HG02970 (cell line): ENCODE measurements around the gene GRK5.

Experiments
- ATAC-seq: cut with Tn5 transposase; IDR thresholded peaks from one replicate; pipeline ENCODE4 v1.9.1; 2021; ENCODE audit warnings: mild to moderate bottlenecking, moderate library complexity, moderate number of reproducible peaks; ENCODE audit not compliant: unreplicated experiment, low FRiP score

The GRK5 gene

DNA sequence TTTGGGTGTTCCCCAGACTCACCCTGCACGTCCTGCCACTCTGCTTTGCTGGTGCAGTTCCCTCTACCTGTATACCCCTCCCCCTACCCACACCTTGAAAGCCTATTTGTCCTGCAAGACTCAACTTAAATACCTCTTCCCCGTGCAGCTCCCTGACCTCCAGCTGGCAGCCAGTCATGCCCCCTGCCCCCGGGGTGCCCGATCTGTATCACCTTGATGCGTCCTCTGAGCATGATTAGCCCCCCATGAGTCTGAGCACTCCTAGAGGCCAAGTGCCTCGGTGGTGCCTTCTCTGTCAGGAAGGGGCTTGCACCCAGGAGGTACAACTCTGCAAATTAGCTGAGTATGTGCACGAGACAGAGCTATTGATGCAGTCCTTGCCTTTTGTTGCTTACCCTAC lies 240.1 kb downstream of the GRK5 start:
- ATAC-seq = no peak

DNA sequence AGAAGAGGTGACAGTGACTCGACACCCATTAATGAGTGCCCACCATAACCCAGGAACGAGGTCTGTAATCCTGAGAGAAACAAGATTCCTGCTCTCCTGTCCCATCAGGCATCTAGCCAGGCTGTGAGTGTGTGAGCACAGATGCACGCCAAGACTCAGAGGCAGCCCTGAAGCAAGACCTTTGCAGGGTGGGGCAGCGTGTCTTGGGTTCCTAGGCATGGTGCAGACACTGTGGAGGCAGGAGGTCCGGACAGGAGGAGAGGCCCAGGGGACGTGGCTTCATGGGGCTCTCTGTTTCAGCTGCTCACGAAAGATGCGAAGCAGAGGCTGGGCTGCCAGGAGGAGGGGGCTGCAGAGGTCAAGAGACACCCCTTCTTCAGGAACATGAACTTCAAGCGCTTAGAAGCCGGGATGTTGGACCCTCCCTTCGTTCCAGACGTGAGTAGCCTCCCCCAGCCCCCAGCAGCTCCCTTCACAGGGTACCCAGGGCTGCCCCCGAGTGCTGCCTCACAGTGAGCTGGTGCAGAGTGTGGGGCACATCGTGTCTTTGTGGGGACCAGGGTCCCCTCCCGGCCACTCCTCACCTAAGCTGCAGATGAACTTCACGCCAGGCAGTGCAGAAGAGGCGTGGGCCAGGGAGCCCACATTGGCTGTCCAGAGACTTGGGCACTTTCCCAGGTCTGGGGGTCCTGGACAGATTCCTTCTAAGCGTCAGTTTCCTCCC lies 240.6 kb downstream of the GRK5 start:
- ATAC-seq = no peak

- ATAC-seq = no peak
Measured at GRCh38 chr10:119448628-119449584, 241.5 kb downstream of the GRK5 start.

- ATAC-seq = no peak
Measured at GRCh38 chr10:119449760-119450461, 242.5 kb downstream of the GRK5 start.

DNA sequence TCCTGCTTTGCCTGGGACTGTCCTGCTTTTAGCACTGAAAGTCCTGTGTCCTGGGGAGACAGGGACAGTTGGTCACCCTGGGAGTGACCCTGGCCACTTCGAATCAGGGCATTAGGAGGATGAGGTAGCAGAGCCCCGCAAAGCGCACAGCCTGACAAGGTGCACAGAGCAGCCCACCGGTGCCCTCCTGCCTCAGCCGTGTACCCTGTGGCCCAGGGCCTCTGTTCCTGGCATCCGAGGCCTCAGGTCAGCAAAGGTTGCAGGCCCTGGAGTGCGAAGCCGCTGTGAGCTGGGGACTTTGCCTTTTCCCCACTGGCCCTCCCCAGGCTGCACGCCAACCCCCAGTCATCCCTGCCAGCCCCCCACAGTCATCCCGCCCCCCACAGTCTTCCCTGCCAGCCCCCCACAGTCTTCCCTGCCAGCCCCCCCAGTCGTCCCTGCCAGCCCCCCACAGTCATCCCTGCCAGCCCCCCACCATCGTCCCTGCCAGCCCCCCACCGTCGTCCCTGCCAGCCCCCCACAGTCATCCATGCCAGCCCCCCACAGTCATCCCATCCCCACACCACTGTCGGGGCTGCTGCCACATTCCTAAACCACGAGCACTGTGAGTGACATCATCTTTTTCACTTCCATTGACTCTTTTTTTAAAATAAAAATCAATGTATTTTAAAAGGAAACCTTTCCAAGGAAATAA lies 243.4 kb downstream of the GRK5 start:
- no peak for ATAC-seq

DNA sequence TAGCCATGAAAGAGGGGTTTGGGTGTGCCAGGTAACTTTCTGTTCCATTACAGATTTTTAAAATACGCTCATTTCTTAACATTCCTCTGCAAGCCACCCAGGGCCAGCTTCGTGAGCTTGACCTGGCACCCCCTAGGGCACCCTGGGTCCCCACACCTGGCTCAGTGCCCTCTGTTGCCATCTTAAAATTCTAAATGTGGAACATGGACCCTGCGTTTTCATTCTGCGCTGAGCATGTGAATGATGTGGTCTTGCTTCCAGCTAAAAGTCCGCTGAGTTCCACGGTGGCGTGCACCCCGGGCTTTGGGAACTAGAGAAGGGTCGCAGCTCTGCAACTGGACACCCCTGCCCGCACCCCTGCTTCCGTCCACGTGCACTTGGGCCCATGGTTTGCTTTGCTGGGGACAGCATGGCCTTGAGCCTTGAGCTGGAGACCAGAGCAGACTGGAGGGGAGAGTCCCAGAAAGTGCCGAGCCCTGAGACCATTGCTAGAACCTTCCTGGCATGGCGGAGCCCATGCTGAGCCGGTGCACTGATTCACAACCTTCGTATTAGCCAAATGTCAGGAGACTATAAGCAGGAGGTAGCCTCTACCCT lies 244.0 kb downstream of the GRK5 start:
- ATAC-seq = no peak

DNA sequence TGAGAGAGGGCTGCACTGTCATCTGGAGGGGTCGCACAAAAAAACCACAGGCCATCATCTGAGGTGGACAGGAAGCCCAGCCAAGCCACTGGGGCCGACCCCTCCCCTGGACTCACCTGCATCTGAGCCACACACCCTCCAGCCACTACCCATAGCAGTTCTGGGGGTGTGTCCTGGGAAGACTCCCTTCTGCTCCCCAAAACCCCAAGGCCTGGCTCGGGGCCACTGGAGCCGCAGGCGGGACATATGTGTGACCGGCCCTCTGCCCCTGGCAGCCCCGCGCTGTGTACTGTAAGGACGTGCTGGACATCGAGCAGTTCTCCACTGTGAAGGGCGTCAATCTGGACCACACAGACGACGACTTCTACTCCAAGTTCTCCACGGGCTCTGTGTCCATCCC lies 245.0 kb downstream of the GRK5 start:
- ATAC-seq = no peak

DNA sequence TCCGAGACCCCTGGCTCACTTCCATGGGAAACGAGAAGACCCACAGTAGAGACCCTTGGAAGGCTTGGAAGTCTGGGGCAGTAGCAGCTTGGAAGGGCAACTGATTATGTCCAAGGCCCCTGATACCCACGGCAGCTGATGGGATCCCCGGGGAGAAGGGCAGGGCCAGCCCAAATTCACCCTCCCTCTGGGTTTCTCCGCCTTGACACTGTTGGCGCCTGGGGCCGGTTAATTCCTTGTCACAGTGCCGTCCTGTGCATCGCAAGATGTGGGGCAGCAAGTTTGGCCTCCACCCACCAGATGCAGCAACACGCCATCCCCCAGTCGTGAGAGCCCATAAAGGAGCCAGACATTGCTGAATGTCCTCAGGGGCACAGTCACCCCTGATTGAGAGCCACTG lies 245.9 kb downstream of the GRK5 start:
- ATAC-seq = no peak

DNA sequence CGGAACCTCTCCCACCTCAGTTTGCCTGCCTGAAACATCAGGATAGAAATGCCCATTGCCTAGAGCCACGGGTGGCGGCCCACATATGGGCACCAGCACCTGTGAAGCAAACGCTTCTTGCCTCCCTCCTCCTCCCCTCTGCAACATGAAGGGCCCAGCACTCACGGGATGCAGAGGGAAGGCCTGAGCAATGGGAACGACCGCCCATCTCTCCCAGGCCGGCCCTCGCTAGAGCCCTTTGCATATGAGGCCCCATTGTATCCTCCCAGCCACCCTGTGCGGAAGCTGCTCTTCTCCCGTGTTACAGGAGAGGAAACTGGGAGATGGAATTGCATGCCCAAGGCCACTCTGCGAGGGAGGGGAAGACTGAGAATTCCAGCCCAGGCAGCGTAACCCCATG lies 246.9 kb downstream of the GRK5 start:
- ATAC-seq = no peak

- no peak for ATAC-seq
Measured at GRCh38 chr10:119454990-119455389, 247.6 kb downstream of the GRK5 start.

DNA sequence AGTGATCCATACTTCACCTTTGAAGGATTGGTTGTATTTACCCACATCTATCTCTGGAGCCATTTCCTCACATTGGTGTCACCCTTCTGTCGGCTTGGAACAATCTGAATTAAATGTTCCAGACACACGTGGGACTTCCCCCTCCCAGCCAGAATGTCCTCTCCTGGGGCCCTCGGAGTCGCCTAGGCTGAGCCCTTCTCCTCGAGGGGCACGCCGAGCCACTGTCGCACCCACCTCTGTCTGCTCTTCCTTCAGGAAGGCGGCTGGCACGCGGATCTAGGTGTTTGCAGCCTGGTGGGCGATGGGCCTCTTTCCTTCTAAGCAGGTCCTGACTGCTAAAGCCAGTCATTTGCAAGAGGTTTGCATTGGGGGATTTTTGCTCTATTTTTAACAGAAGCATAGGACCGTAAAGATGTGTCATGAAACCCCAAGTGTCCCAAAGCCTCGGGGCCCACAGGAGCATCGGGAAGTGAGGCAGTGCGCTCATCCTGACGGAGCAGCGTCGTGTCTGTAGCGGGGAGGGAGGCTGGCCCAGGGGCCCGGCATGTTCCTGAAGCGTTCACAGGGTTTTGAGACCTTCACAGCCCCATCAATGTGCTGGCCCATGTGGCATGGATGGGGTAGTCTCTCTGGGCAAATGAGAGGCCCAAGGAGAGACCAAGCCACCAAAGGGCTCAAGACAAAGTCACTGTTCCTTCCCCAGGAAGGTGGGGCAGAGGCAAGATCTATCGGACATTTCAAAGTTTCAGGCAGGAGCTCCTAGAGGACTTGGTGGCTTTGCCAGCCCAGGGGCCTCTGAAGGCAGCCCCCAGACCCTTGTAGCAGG lies 248.5 kb downstream of the GRK5 start:
- ATAC-seq = no peak

DNA sequence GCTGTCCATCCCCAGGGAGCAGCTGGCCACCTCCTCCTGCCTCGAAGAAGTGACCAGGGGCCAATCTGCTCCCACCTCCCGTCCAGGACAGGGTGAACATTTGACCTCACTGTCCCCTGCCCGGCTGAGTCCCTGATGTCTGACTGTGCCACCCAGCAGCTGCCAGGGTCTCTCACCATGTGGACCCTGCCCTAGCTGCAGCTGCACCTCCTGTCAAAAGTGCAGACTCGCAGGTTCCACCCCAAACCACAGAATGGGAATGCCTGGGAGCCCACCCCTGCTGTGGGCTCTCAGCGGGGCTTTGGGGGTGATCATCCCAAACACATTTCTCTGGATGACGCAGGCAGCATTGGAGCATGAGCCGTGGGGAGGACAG lies 249.1 kb downstream of the GRK5 start:
- ATAC-seq = no peak

DNA sequence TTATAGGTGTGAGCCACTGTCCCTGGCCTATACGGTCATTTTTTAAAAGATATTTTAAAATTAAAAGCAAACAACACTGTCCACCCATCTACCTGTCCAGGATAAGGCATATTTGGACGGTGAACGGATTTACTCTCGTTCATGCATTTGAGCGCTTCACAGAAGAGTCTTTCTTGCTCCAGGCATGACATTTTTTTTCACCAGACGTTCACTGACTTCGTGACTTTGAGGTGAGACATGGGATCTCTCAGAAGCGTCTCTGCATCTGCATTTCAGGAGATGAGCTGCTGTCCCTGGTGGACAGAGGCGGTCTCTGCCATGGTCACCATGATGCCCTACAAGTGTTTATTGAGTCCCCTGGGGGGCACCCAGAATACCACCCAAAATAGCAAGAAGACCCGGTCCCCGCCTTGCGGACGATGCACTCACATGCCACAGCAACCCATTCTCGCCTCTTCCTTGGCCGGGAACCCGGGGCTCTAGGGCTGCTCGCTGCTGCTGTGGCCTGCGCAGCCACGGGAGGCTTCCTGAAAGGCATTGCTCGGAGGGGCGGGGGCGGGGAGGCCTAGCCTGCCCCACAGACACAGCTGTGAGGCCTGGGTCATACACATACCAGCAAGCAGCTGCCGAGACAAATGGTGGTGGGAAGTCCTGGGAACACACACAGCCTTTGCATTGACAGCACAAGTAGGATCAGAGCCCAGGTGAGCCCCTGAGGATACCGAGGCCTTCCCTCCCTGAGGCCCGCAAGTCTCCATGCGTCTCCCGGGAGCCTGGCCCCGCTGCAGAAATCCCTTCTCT lies 250.8 kb downstream of the GRK5 start:
- ATAC-seq = no peak

DNA sequence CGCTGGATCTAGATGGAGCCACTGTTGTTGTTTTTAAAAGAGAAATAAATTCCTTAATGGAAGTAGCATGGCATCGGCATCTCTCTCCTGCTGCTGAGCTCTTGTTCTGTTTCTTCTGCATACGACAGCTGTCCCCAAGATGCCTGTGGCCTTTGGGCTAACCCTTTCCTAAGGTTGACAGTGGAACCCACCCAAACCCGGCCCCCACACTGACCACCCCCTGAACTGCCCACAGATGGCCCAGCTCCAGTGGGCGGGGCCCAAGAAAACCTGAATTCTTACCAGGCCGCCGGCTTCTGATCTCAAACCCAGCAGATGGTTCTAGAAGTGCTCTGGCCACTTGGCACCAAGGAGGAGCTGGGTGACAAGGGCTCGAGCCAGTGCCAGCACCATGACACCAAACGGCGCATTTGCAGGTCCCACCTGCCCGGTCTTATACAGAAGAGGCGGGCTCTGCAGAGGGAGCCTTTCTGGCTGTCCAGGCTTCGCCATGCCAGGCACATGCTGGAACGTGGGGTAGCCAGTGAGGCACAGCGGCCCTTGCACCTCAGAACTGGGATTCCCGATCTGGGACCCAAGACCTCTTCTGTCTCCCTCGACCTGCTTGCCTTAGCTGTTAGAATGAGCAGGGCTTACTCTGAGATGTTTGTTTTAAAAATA lies 252.4 kb downstream of the GRK5 start:
- ATAC-seq = no peak

DNA sequence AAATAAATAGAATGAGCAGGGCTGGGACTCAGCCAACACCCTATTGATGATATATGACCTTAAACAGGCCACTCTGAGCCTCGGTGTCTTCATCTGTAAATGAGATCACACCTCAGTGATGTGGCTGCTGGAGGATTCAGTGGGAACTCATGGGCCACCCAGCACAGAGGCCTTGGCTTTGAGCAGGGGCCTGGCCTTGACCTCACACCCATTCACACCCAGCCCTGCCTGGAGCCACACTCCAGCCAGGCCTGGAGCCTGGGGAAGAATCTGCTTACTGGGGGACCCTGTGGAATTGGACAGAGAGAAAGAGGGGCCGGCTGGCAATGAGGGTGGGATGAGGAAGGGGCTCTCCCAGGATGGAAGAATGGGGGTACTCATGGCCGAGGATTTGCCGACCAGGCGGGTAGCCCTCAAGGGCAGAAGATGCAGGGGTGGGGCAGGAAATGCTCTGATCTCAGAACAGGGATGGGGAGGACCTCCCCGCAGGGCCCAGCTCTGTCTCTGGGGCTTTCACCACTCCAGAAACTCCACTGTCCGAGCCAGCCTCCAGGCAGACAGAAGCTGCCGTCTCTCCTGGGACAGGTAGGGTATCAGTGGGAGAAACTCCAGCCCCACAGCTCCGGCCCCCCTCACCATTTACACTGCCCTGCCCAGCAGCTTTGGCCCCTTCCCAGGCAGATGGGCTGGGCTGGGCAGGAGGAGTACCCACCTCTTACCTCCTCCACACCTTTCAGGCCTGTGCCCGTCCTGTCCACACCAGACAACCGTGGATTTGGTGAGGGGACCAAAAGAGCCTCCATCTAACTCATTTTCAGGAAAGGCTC lies 253.2 kb downstream of the GRK5 start:
- ATAC-seq = no peak

DNA sequence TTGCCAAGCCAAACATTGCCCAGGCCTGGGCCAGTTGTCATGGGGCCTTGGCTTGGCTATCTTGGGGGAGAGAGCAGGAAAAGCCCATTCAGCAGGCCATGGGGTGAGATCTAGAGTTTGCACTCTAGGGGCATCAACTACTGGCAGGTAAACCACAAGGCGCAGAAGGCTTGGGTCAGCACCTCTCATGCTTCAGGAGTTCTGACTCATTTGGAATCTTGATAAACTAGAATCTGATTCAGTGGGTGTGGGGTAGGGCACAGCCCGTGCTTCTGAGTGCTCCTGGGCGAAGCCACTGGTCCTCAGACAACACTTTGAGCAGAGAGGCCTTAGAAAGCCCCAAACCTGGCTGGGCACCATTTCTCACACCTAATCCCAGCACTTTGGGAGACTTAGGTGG lies 254.0 kb downstream of the GRK5 start:
- no peak for ATAC-seq

- ATAC-seq = no peak
Measured at GRCh38 chr10:119461923-119462322, 254.6 kb downstream of the GRK5 start.
